Eye (tissue), 1 donor: ENCODE measurements around the gene SH3PXD2A.

Source experiments
- DNase-seq: peaks from one replicate; pipeline ENCODE4 v3.0.0-alpha.2; 2015

The SH3PXD2A gene

GRCh38 chr10:103553743-103554487 lies 301.5 kb downstream of the SH3PXD2A start:
- no peak for DNase-seq

GRCh38 chr10:103552856-103553742 lies 302.3 kb downstream of the SH3PXD2A start:
- no peak for DNase-seq

- no peak for DNase-seq
Measured at GRCh38 chr10:103551619-103552602, 303.5 kb downstream of the SH3PXD2A start.

- no peak for DNase-seq
Measured at GRCh38 chr10:103550229-103550628, 305.1 kb downstream of the SH3PXD2A start.

GRCh38 chr10:103549349-103549685 lies 306.1 kb downstream of the SH3PXD2A start:
- DNase-seq, result no peak

- DNase-seq, result peak; percentile 18
Measured at GRCh38 chr10:103548581-103549348, 306.6 kb downstream of the SH3PXD2A start.

- no peak for DNase-seq
Measured at GRCh38 chr10:103548006-103548405, 307.4 kb downstream of the SH3PXD2A start.

- DNase-seq, result peak; percentile 17
Measured at GRCh38 chr10:103547391-103547946, 307.9 kb downstream of the SH3PXD2A start.

- DNase-seq, result no peak
Measured at GRCh38 chr10:103546401-103546800, 309.0 kb downstream of the SH3PXD2A start.

GRCh38 chr10:103545771-103546281 lies 309.6 kb downstream of the SH3PXD2A start:
- DNase-seq, result no peak

GRCh38 chr10:103545366-103545765 lies 310.0 kb downstream of the SH3PXD2A start:
- DNase-seq, result no peak

- DNase-seq, result no peak
Measured at GRCh38 chr10:103544657-103545310, 310.6 kb downstream of the SH3PXD2A start.
